Mucosa of gallbladder (tissue), 1 donor: ENCODE results near the gene CDC37. TPM values are rescaled to one million over a fixed set of nuclear protein-coding genes. Genes with fewer than 3 reads are reported as not detected.

Source experiments
- DNase-seq: peaks from one replicate; pipeline ENCODE4 v3.0.0-alpha.2; 2020; ENCODE audit warnings: low spot score
- total RNA-seq: library from RNA; stranded (reverse); gene quantifications from one replicate; pipeline ENCODE4 v1.2.1, GENCODE V29; 2021
- donor health status: DM: no; HTN: no; CAD: no.

Gene CDC37
- 138 TPM for total RNA-seq

- peak; percentile 98 for DNase-seq
Measured at GRCh38 chr19:10403137-10404021, at the start of gene CDC37. CDC37 (minus strand) TSS chr19:10403542; CDS start chr19:10403479, 63 bp downstream.

GRCh38 chr19:10450853-10451609, 47.7 kb upstream of the CDC37 start:
- no peak for DNase-seq

GRCh38 chr19:10450191-10450852, 47.0 kb upstream of the CDC37 start:
- no peak for DNase-seq

GRCh38 chr19:10449037-10449436, 45.7 kb upstream of the CDC37 start:
- no peak for DNase-seq

GRCh38 chr19:10442698-10443097, 39.4 kb upstream of the CDC37 start:
- DNase-seq, result no peak

- no peak for DNase-seq
Measured at GRCh38 chr19:10439588-10439987, 36.2 kb upstream of the CDC37 start.

GRCh38 chr19:10433131-10433536, 29.8 kb upstream of the CDC37 start:
- DNase-seq, result no peak

GRCh38 chr19:10432736-10433130, 29.4 kb upstream of the CDC37 start:
- no peak for DNase-seq

- peak; percentile 56 for DNase-seq
Measured at GRCh38 chr19:10431943-10432735, 28.8 kb upstream of the CDC37 start.

- DNase-seq, result peak; percentile 36
Measured at GRCh38 chr19:10431254-10431942, 28.1 kb upstream of the CDC37 start.

GRCh38 chr19:10430505-10431253, 27.3 kb upstream of the CDC37 start:
- peak; percentile 43 for DNase-seq

GRCh38 chr19:10428996-10429381, 25.6 kb upstream of the CDC37 start:
- DNase-seq, result no peak

GRCh38 chr19:10427169-10427568, 23.8 kb upstream of the CDC37 start:
- no peak for DNase-seq

GRCh38 chr19:10424011-10424637, 20.8 kb upstream of the CDC37 start:
- peak; percentile 76 for DNase-seq

- no peak for DNase-seq
Measured at GRCh38 chr19:10422846-10423245, 19.5 kb upstream of the CDC37 start.

- DNase-seq, result no peak
Measured at GRCh38 chr19:10422046-10422461, 18.7 kb upstream of the CDC37 start.

GRCh38 chr19:10421240-10422045, 18.1 kb upstream of the CDC37 start:
- DNase-seq, result no peak

GRCh38 chr19:10420444-10421239, 17.3 kb upstream of the CDC37 start, which contains the start of gene PDE4A:
PDE4A (plus strand) TSS chr19:10420538; CDS start chr19:10420765, 227 bp downstream.
- no peak for DNase-seq
